DND-41 (cell line): ENCODE results near the gene MRPS27.

Experiments used
- CTCF ChIP-seq: IDR thresholded peaks from 2 replicates; pipeline ENCODE4 v1.5.1; 2012; ENCODE audit warnings: borderline replicate concordance, low read length, moderate library complexity, mild to moderate bottlenecking; ENCODE audit not compliant: poor library complexity, severe bottlenecking; ENCODE audit errors: extremely low read depth
- EZH2 ChIP-seq: IDR thresholded peaks from 3 replicates; pipeline ENCODE4 v1.6.1; 2012; ENCODE audit warnings: borderline replicate concordance, low read depth, mild to moderate bottlenecking, moderate library complexity, low read length, inconsistent platforms; ENCODE audit not compliant: severe bottlenecking

GRCh38 chr5:72238712-72239445 lies 81.2 kb downstream of the MRPS27 start:
- no peak for TF ChIP-seq CTCF
- no peak for TF ChIP-seq EZH2
